PC-3 (cell line): Measurements from ENCODE around the gene TWF2. TPM values are rescaled to one million over a fixed set of nuclear protein-coding genes. Genes with fewer than 3 reads are reported as not detected.

Experiments
- ATAC-seq: fragments of 200-7000 bp; cut with Tn5 transposase; 2 replicates; pipeline ENCODE4 v1.9.1; 2020; ENCODE audit warnings: mild to moderate bottlenecking, moderate library complexity
- BruUV-seq: library from RNA; stranded (reverse); fragments of 400-500 nt; replicated peaks from 2 replicates; lab custom pipeline; 2021; lab: Mats Ljungman, UMichigan
- CTCF ChIA-PET: fragments of 300-600 bp; sonication (Branson Sonifier 250); formaldehyde crosslinking; loops from one replicate; lab custom pipeline; 2022; ENCODE audit warnings: antibody characterized with exemption; lab: Charles Lee
- POLR2A ChIA-PET: fragments of 300-600 bp; sonication (Branson Sonifier 250); formaldehyde crosslinking; loops from one replicate; lab custom pipeline; 2022; ENCODE audit warnings: antibody characterized with exemption; ENCODE audit not compliant: unreplicated experiment; lab: Charles Lee
- DNase-seq: peaks from one replicate; pipeline ENCODE4 v3.0.0-alpha.2; 2015
- H2AFZ ChIP-seq: fragments of 300-600 bp; sonication (generic); 2 replicates; pipeline ENCODE4 v1.6.0; 2016; ENCODE audit warnings: antibody characterized with exemption, low read length
- H3F3A ChIP-seq: fragments of 300-600 bp; sonication (generic); one replicate; pipeline ENCODE4 v1.6.0; 2017; ENCODE audit warnings: antibody characterized with exemption, low read length, control low read depth, mild to moderate bottlenecking; ENCODE audit not compliant: unreplicated experiment
- H3K27ac ChIP-seq: fragments of 300-600 bp; sonication (generic); 2 replicates; pipeline ENCODE4 v1.5.1; 2016; ENCODE audit warnings: mild to moderate bottlenecking, low read length
- H3K27me3 ChIP-seq: fragments of 300-600 bp; sonication (generic); 2 replicates; pipeline ENCODE4 v1.6.1; 2016; ENCODE audit warnings: low read length, mixed read lengths
- H3K36me3 ChIP-seq: fragments of 300-600 bp; sonication (generic); 2 replicates; pipeline ENCODE4 v1.6.1; 2016; ENCODE audit warnings: low read depth, mixed run types, low read length, mixed read lengths
- H3K4me1 ChIP-seq: fragments of 300-600 bp; sonication (generic); 2 replicates; pipeline ENCODE4 v1.5.1; 2016; ENCODE audit warnings: low read length; ENCODE audit not compliant: insufficient read depth
- H3K4me2 ChIP-seq: fragments of 300-600 bp; sonication (generic); 2 replicates; pipeline ENCODE4 v1.6.0; 2016; ENCODE audit warnings: low read length
- H3K4me3 ChIP-seq: fragments of 300-600 bp; sonication (generic); 2 replicates; pipeline ENCODE4 v1.5.1; 2016; ENCODE audit warnings: mild to moderate bottlenecking, low read length, mixed read lengths
- H3K79me2 ChIP-seq: fragments of 300-600 bp; sonication (generic); 2 replicates; pipeline ENCODE4 v1.6.1; 2017; ENCODE audit warnings: low read length, mixed read lengths
- H3K9ac ChIP-seq: fragments of 300-600 bp; sonication (generic); 2 replicates; pipeline ENCODE4 v1.6.0; 2016; ENCODE audit warnings: mild to moderate bottlenecking, low read length
- H3K9me2 ChIP-seq: fragments of 300-600 bp; sonication (generic); replicated peaks from 2 replicates; pipeline ENCODE4 v1.6.1; 2016; ENCODE audit warnings: mixed run types, low read length, mixed read lengths
- H3K9me3 ChIP-seq: fragments of 300-600 bp; sonication (generic); 2 replicates; pipeline ENCODE4 v1.6.1; 2016; ENCODE audit warnings: low read length, mixed read lengths
- H4K20me1 ChIP-seq: fragments of 300-600 bp; sonication (generic); 2 replicates; pipeline ENCODE4 v1.6.1; 2016; ENCODE audit warnings: low read length, mixed read lengths
- EZH2 ChIP-seq: fragments of 300-600 bp; sonication (generic); IDR thresholded peaks from one replicate; pipeline ENCODE4 v1.6.1; 2017; ENCODE audit warnings: antibody characterized with exemption, mild to moderate bottlenecking, low read length; ENCODE audit not compliant: unreplicated experiment
- EZH2phosphoT487 ChIP-seq: fragments of 300-600 bp; sonication (generic); IDR thresholded peaks from 2 replicates; pipeline ENCODE4 v1.6.1; 2018; ENCODE audit warnings: mild to moderate bottlenecking, antibody characterized with exemption, low read length, borderline replicate concordance
- intact Hi-C: fragments of 100-400 bp; cut with micrococcal nuclease; formaldehyde crosslinking; loops from 2 replicates; pipeline ENCODE4 v1.9.0; 2023
- total RNA-seq: library from RNA; depleted of rRNA; stranded (reverse); fragments of >200 nt; gene quantifications from 2 replicates; pipeline ENCODE4 v1.2.3, GENCODE V29; 2014
- TF ChIP-seq, protein P1 (sequence below): fragments of 300-600 bp; sonication (generic); conservative IDR thresholded peaks from 2 replicates; pipeline ENCODE4 v1.5.1; 2017; ENCODE audit warnings: antibody characterized with exemption, low read depth, mild to moderate bottlenecking, low read length

The TWF2 gene
- total RNA-seq, 1 experiment from 2014 or later, result 147 TPM

DNA sequence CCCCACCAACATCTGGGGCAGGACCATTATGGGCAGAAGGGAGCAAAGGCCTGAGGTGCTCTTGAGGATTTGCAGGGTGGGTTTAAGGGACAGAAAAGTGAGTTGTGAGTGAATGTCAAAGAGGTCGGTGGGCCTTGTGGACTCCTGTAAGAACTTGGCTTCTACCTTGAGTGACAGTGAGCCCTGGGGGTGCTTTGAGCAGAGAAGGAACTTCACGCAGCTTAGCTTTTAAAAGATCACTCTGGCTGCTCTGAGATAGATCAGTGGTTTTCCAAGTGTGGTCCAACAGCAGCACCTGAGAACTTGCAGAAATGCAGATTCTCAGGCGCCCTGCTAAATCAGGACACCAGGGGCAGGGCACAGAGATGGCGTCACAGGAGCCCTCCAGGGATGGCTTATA is 56.3 kb downstream of the TWF2 start:
- Histone ChIP-seq H3K4me2 (no peak overlapping the region), H3K27ac (no peak overlapping the region), H3K79me2 (no peaks in the 10 kb centered on the region), H4K20me1 (no peaks in the 10 kb centered on the region), H3K9me2 (no peaks in the 10 kb centered on the region), H3K9ac (no peak overlapping the region), H3F3A (no peaks in the 10 kb centered on the region), H3K4me1 (no peaks in the 10 kb centered on the region), H3K4me3 (no peak overlapping the region), H3K36me3 (no peaks in the 10 kb centered on the region), H3K9me3 (no peaks in the 10 kb centered on the region), H3K27me3 (no peaks in the 10 kb centered on the region), H2AFZ (no peak overlapping the region)
- no peak for ATAC-seq
- POLR2A ChIA-PET, result no interaction called here
- intact Hi-C loops, result no loop called here
- CTCF ChIA-PET, result no interaction called here
- TF ChIP-seq, protein P1, sequence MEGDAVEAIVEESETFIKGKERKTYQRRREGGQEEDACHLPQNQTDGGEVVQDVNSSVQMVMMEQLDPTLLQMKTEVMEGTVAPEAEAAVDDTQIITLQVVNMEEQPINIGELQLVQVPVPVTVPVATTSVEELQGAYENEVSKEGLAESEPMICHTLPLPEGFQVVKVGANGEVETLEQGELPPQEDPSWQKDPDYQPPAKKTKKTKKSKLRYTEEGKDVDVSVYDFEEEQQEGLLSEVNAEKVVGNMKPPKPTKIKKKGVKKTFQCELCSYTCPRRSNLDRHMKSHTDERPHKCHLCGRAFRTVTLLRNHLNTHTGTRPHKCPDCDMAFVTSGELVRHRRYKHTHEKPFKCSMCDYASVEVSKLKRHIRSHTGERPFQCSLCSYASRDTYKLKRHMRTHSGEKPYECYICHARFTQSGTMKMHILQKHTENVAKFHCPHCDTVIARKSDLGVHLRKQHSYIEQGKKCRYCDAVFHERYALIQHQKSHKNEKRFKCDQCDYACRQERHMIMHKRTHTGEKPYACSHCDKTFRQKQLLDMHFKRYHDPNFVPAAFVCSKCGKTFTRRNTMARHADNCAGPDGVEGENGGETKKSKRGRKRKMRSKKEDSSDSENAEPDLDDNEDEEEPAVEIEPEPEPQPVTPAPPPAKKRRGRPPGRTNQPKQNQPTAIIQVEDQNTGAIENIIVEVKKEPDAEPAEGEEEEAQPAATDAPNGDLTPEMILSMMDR, result no peak
- TF ChIP-seq EZH2 (no peak), EZH2phosphoT487 (no peak)
- no TSS peak for BruUV-seq
- DNase-seq, result no peak

DNA sequence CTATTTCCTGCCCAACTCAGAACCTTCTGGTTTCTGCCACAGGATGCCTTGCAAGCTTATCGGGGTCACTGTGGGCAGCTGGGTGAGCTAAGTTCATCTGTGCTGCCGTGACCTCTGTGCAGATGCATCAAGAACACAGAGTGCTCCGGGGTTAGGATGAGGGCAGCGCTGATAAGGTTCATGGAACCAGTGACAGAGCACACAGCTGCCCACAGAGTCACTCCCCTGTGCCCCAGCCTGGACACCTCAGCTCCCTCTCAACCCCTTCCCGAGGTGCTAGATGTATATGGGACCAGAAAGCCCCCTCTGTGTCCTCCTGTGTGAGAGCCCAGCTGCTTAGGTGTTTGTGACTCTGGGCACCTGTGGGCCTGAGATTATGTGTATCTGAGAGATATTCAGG is 56.8 kb downstream of the TWF2 start:
- ChIA-PET POLR2A (no interaction called here), CTCF (no interaction called here)
- no TSS peak for BruUV-seq
- Histone ChIP-seq H3K9ac (no peak overlapping the region), H4K20me1 (no peaks in the 10 kb centered on the region), H3K27me3 (no peaks in the 10 kb centered on the region), H3K9me2 (no peaks in the 10 kb centered on the region), H3K4me3 (no peak overlapping the region), H3K27ac (no peak overlapping the region), H3K9me3 (no peaks in the 10 kb centered on the region), H3K36me3 (no peaks in the 10 kb centered on the region), H2AFZ (no peak overlapping the region), H3F3A (no peaks in the 10 kb centered on the region), H3K4me1 (no peaks in the 10 kb centered on the region), H3K79me2 (no peaks in the 10 kb centered on the region), H3K4me2 (no peak overlapping the region)
- ATAC-seq (no peak), DNase-seq (no peak)
- intact Hi-C loops, result no loop called here
- TF ChIP-seq EZH2phosphoT487 (no peak), EZH2 (no peak)
- TF ChIP-seq, protein P1, result no peak

GRCh38 chr3:52181543-52181942 is 57.4 kb downstream of the TWF2 start:
- Histone ChIP-seq H3K4me2 (no peak overlapping the region), H4K20me1 (no peaks in the 10 kb centered on the region), H3K4me1 (no peaks in the 10 kb centered on the region), H3K9me2 (no peaks in the 10 kb centered on the region), H2AFZ (no peak overlapping the region), H3K4me3 (no peak overlapping the region), H3K9ac (no peak overlapping the region), H3K27ac (no peak overlapping the region), H3K9me3 (no peaks in the 10 kb centered on the region), H3K79me2 (no peaks in the 10 kb centered on the region), H3F3A (no peaks in the 10 kb centered on the region), H3K36me3 (no peaks in the 10 kb centered on the region), H3K27me3 (no peaks in the 10 kb centered on the region)
- DNase-seq (peak; percentile 19), ATAC-seq (peak; percentile 40; the same call in 1 of the 2 replicates)
- BruUV-seq, result no TSS peak
- ChIA-PET CTCF (no interaction called here), POLR2A (interaction anchor here (0.6 kb wide), 1 partner anchor 59 kb away, joined by 3 read pairs; no protein-coding TSS in a partner anchor)
- TF ChIP-seq EZH2phosphoT487 (no peak), EZH2 (no peak)
- TF ChIP-seq, protein P1, result no peak
- intact Hi-C loops, result no loop called here
